GM12874 (cell line): ENCODE data around the gene SPATA9.

ENCODE experiments used
- TF ChIP-seq, protein P1 (sequence below): IDR thresholded peaks from 2 replicates; pipeline ENCODE4 v1.5.1; 2011; ENCODE audit warnings: low read depth, mild to moderate bottlenecking, control low read depth, low read length, moderate library complexity; ENCODE audit not compliant: insufficient read depth

The SPATA9 gene

GRCh38 chr5:95641741-95642220, 41.0 kb downstream of the SPATA9 start:
- TF ChIP-seq, protein P1, sequence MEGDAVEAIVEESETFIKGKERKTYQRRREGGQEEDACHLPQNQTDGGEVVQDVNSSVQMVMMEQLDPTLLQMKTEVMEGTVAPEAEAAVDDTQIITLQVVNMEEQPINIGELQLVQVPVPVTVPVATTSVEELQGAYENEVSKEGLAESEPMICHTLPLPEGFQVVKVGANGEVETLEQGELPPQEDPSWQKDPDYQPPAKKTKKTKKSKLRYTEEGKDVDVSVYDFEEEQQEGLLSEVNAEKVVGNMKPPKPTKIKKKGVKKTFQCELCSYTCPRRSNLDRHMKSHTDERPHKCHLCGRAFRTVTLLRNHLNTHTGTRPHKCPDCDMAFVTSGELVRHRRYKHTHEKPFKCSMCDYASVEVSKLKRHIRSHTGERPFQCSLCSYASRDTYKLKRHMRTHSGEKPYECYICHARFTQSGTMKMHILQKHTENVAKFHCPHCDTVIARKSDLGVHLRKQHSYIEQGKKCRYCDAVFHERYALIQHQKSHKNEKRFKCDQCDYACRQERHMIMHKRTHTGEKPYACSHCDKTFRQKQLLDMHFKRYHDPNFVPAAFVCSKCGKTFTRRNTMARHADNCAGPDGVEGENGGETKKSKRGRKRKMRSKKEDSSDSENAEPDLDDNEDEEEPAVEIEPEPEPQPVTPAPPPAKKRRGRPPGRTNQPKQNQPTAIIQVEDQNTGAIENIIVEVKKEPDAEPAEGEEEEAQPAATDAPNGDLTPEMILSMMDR, result no peak

GRCh38 chr5:95638632-95639031, 44.2 kb downstream of the SPATA9 start:
- TF ChIP-seq, protein P1, result no peak

DNA sequence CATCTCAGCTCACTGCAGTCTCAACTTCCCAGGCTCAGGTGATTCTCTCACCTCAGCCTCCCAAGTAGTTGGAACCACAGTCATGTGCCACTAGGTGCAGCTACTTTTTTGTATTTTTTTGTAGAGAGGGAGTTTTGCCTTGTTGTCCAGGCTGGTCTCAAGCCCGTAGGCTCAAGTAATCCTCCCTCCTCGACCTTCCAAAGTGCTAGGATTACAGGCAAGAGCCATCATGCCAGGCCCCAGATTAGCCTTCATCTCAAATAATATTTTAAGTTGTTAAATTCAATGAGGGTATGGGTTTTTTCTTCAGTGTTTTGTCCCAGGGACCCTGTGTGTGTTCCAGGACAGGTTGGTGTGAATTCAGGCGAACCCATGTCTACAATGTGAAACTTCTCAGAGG, 48.7 kb downstream of the SPATA9 start:
- TF ChIP-seq, protein P1, result no peak

- TF ChIP-seq, protein P1, result no peak
Measured at GRCh38 chr5:95633671-95634070, 49.1 kb downstream of the SPATA9 start.

GRCh38 chr5:95631991-95632675, 50.7 kb downstream of the SPATA9 start:
- TF ChIP-seq, protein P1, result no peak

DNA sequence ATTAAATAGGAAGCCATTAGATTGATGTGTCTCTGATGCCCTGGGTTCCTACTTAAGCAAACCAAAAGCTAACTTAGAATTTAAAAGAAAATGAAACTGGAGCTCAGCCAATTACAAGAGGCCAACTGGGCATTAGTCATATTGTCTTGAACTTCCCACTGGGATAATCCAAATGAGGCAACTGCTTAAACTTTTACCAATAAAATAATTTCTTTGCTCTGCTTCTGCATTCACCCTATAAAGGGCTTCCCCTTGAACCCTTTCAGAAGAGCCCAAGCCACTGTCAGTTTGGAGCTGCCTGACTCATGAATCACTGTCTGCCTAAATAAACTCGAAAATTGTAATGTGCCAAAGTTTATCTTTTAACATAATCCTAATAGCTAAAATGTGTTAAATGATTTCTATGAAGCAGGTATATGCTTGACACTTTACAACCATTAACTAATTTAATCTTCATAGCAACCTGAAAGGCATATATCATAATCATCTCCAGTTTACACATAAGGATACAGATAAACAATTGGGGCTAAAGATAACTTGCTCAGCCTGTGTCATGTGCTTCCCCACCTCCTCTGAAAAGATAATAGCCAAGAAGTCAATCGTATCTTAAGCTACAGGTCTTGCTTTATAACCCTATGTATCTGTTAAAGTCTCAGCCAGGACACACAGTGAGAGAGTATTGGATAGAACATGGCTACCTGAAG, 51.4 kb downstream of the SPATA9 start:
- TF ChIP-seq, protein P1, result no peak

GRCh38 chr5:95630394-95630917, 52.3 kb downstream of the SPATA9 start:
- TF ChIP-seq, protein P1, result no peak
